Heart left ventricle (tissue), 13 donors: ENCODE measurements around the gene BCL2A1.

Experiments used
- CTCF ChIP-seq, 12 donors: fragments of 200-600 bp; sonication (generic) in 4 of 12; IDR thresholded peaks; one replicate each; pipeline versions ENCODE4 v1.5.0 to v1.8.0; 2018 to 2022; ENCODE audit warnings: antibody characterized with exemption in 12 of 12, mild to moderate bottlenecking in 5 of 12
- POLR2A ChIP-seq, 2 donors: fragments of 450-650 bp; IDR thresholded peaks; one replicate each; pipeline ENCODE4 v1.6.1; 2017; ENCODE audit warnings: antibody characterized with exemption in 2 of 2, mild to moderate bottlenecking in 2 of 2, moderate library complexity in 2 of 2
- donor health status: ischemic (EF 13 %, LVEDD 7.1; RV severe dilation, severe dysfunction).
- donor health status: DM: no; HTN: yes; CAD: no.
- donor health status: DM: no; HTN: no; CAD: no.
- donor health status: ischemic (EF 25% LVEDD 6.9; RV normal size, moderate dysfunction).
- donor health status: ischemic (EF 25% LVEDD 5.7; RV mildly dilated, moderate dysfunction).
- donor health status: ischemic (EF 35%, LVEDD 5.7; RV mildly dilated, moderate dysfunction).
- donor health status: nonischemic (EF 11% LVEDD 7.7; RV severe dilation, severe dysfunction).
- donor health status: DM: yes; HTN: yes; CAD: no.
- donor health status: PGD.
- donor health status: ischemic (EF 29% LVEDD 5.4; RV normal size, mild dysfunction).
- donor health status: nonischemic (EF 23%, LVEDD 6.1; RV moderate dilation, normal function).

GRCh38 chr15:79987969-79988368, 17.0 kb upstream of the BCL2A1 start:
- TF ChIP-seq CTCF (IDR thresholded peaks at IDR 0.05) (no peak), POLR2A (IDR thresholded peaks at IDR 0.05) (no peak)
